SKM-1 (cell line): ENCODE measurements around the gene CFAP299.

Source experiments
- DNase-seq: peaks from one replicate; lab custom pipeline; 2025; ENCODE audit not compliant: unreplicated experiment; lab: John Stamatoyannopoulos, UW

CFAP299 gene

GRCh38 chr4:80495865-80496264 is 160.3 kb downstream of the CFAP299 start:
- no peak for DNase-seq

DNA sequence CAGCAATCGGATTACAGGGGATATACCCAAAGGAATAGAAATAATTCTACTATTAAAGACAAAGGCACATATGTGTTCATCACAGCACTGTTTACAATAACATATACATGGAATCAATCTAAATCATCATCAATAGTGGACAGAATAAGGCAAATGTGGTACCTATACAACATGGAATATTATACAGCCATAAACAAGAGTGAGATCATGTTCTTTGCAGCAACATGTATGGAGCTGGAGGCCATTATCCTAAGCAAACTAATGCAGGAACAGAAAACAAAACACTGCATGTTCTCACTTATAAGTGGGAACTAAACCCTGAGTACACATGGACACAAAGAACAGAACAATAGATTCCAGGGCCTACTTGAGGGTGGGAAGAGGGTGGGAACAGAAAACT is 163.2 kb downstream of the CFAP299 start:
- no peak for DNase-seq

DNA sequence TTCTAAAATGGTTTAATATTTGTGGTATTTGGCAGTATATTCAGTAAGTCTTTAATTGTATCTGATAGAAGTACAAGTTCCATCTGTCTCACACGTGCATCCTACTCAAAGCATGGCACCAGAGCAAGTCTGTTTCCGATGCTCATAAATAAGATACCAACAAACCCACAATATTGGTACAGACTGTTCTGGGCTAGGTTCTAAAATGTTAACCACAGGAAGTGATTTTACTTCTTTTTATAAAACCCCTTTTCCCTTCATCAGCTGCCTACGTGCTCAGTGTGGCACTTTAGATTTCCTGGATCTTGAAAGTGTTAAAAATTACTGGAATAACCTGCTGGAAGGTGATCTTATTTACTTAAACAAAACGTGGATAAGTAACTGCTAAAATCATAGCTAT is 165.1 kb downstream of the CFAP299 start:
- no peak for DNase-seq

GRCh38 chr4:80507077-80507476 is 171.5 kb downstream of the CFAP299 start:
- no peak for DNase-seq

DNA sequence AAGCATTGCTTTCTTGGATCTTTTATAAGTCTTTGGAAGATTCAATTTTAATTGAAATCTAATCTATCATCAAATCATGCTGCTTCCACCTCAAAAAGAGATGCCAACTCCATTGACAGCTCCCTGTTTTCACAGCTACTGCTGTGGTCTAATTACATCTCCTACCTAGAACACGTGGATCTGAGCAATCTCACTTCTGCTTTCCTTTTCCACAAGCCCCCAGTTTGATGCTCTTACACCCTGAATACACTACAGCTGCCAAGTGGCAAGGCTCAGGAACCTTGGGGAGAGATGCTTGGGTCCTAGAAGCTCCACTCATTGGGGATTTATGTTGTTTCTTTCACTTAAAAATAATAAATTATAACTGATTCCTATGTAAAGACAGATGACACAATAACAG is 172.0 kb downstream of the CFAP299 start:
- no peak for DNase-seq

DNA sequence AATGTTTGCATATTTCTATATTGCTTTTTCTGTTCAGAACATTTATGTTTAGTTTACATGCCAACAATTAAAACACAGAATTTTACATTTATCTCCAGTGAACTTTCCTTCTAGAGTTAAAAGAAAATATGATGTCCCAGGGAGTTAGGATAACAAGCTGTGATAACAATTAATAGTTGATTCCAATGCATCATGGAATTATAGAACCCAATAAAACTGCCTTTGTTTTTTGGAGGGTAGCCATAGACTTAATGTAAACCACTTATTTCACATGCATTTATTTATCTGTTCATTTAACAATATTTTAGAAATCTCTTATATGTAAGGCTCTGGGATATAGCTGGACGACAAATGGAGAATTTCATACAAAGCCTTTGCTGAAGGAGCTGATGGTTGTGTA is 180.0 kb downstream of the CFAP299 start:
- no peak for DNase-seq

DNA sequence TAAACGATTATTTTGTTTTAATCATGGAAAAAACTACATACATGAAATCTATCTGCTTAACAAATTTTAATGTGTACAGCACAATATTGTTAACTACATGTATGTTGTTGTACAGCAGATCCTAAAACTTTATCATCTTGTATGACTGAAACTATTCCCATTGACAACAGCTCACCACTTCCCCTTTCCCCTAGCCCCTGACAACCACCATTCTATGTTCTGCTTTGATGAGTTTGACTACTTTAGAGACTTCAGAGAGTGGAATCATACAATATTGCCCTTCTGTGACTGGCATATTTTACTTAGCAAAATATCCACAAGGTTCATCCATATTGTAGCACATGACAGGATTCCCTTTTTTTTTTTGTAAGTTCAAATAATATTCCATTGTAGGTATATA is 185.9 kb downstream of the CFAP299 start:
- no peak for DNase-seq

- no peak for DNase-seq
These were observed 191.2 kb downstream of the CFAP299 start for GRCh38 chr4:80526697-80527096.

DNA sequence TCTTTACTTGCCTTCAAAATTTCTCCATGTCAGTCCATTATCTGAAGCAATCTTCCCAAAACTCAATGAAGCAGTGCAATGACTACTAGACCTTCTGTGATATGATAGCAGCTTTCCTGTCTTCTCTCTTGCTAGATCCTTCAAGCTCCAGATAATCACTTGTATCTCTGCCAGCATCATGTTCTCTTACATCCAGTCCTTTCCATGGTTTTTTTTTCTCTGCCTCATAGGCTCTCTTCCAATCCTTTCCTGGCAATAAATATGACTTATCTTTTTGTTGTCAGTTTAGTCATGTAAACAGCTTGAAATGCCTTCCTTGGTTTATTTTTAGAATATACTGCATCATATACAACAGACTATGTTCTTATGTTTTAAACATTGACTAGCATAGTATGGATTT is 193.5 kb downstream of the CFAP299 start:
- DNase-seq = no peak

GRCh38 chr4:80532674-80533333 is 197.3 kb downstream of the CFAP299 start:
- DNase-seq = no peak

DNA sequence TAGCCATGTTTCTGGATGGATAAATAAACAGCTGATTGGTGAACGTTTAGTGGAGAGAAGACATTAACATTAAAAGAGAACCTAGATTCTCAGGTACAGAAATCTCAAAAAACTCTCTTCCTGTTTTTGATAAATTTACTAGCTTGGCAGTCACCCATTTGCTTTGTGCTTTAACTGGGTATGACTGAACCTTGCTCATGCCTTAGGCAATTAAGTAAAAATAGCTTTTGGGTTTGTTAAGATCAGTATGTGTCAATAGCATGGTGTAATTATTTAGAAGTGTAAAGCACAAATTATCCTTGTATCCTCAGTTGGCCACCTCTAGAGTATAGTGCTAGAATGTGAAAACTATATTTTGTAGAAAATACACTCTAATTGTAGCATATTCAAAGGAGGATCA is 200.0 kb downstream of the CFAP299 start:
- no peak for DNase-seq

DNA sequence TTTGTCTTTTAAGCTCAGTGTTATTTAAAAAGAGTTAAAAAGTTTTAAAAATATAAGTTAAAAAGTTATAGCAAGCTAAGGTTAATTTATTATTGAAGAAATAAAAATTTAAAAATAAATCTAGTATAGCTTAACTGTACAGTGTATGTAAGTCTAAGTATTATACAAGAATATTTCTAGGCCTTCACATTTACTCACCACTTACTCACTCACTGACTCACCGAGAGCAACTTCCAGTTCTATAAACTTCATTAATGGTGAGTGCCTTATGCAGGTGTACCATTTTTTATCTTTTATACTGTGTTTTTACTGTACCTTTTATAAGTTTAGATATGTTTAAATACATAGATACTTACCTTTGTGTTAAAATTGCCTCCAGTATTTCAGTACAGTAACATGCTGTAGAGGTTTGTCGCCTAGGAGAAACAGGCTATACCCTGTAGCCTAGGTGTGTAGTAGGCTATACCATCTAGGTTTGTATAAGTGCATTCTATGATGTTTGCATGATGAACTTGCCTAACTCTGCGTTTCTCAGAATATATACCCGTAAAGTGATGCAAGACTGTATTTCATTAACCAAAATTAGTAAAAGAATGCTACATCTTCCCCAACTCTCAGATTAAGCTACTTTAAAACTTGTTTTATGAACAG is 202.9 kb downstream of the CFAP299 start:
- no peak for DNase-seq

GRCh38 chr4:80539190-80539589 is 203.7 kb downstream of the CFAP299 start:
- DNase-seq = no peak

GRCh38 chr4:80540349-80540748 is 204.8 kb downstream of the CFAP299 start:
- DNase-seq = no peak

DNA sequence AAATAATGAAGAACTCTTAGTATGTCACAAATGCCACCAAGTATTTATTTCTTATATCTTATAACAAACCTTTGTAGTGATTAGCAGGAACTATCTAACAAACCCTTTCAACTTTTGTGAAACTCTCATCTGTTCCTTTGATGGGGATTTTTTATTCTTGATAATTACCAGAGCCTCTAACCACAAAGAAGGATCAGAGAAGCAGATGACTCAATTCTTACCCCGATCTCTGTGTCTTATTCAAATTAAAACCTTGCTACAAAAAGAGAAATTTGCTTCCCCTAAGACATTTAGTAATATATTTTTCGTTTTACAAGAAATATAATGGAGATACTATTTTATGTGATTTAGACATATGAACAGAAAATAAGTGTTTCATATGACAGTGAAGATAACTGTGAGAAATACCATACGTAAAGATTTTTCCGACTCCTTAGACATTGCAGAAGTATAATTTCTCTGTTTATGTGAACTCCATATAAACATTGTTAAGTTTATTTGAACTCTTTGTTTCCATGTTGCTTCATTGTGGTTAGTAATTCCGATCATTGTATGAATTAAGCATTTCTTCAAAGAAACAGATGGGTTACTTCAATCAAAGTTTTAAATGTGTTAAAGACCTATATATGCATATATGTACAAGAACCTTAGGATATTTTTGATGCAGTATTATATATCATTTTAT is 205.4 kb downstream of the CFAP299 start:
- DNase-seq = no peak

GRCh38 chr4:80542747-80543146 is 207.2 kb downstream of the CFAP299 start:
- DNase-seq = no peak

- DNase-seq = no peak
These were observed 224.8 kb downstream of the CFAP299 start for GRCh38 chr4:80560337-80560736.

DNA sequence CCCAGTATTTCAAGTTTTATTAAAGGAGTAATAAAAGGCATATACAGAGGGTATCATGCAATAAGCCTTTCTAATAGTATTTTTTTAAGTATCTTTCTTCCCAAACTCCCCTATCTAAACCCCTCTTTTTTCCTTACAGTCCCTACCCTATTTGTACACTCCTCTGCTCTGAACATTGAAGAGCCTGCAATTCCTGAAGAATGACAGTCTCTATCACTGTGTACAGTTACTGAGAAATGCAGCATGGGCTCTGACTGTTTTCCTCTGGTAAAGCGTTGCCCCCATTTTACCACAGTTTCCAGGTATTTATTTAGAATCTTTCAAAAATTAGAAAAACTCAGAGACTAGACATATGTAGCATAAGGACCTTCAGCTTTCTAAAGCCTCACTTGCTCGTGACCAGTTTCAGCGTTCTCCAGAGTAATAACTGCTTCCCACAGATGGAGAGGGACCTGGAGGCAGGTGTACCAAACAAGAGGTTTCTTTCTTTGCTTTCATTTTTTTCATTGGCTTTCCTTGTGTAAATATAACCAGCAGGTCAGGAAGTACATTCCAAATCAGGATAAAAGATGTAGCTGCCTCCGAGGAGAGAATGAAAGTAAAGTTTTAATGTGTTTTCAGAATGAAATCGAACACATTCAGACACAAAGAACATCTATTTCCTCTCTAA is 230.8 kb downstream of the CFAP299 start:
- DNase-seq = no peak

GRCh38 chr4:80568891-80569290 is 233.4 kb downstream of the CFAP299 start:
- no peak for DNase-seq

DNA sequence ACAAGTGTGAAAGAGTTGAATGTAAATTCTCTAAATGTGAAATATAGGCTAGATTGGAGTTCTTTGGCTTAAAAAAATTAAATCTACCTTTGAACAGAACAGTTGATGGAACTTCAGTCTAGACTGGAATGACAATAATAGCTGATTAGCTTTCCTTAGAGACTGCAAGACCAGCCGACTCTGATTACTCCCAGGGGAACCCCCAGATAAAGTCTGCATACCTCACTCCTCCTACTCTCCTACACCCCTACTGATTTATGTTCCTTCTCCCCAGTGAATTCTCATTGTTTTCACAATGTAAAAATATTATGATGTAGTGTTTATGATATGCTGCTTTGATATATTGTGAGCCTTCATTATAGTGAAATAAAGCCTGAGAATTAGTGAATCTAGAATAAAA is 241.3 kb downstream of the CFAP299 start:
- no peak for DNase-seq

- no peak for DNase-seq
These were observed 242.5 kb downstream of the CFAP299 start for GRCh38 chr4:80578001-80578400.

DNA sequence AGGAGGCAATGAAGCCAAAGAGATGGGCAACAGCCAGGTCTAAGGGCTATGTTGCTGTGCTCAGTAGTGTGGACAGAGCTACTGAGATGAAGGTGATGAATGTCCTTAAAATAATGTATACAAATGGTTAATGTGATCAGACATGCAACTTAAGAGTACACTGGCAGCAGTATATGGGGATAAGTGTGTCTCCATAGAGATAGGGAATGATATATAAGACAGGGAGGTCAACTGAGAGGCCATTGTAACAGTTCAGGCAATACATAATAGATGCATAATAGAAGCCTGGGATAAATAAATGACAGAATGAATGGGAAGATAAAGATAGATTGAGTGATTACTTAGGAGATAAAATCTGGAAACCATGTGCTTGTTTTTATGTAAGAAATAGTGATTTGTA is 250.0 kb downstream of the CFAP299 start:
- no peak for DNase-seq
